Stomach (tissue), 4 donors: Measurements from ENCODE around the gene LRIG1.

ENCODE experiments used
- CTCF ChIP-seq, 7 experiments: fragments of 450-650 bp in 4 of 7; fragments of 200-600 bp in 3 of 7; sonication (generic) in 3 of 7; IDR thresholded peaks; one replicate each; pipeline ENCODE4 v1.5.1; 2016 to 2019; ENCODE audit warnings: antibody characterized with exemption in 7 of 7, control low read depth in 2 of 7, mild to moderate bottlenecking in 1 of 7
- EP300 ChIP-seq: sonication (generic); formaldehyde crosslinking; IDR thresholded peaks from one replicate; pipeline ENCODE4 v1.6.1; 2017; ENCODE audit warnings: antibody characterized with exemption
- POLR2AphosphoS5 ChIP-seq, 3 donors: sonication (generic); formaldehyde crosslinking; IDR thresholded peaks; one replicate each; pipeline ENCODE4 v1.6.1; 2016; ENCODE audit warnings: antibody characterized with exemption in 3 of 3

GRCh38 chr3:66538390-66538789 is 37.6 kb upstream of the LRIG1 start:
- no peak for TF ChIP-seq CTCF (IDR thresholded peaks at IDR 0.05)
- no peak for TF ChIP-seq EP300
- no peak for TF ChIP-seq POLR2AphosphoS5 (IDR thresholded peaks at IDR 0.05)
